Loucy (cell line): ENCODE results near the gene ABTB2.

Experiments
- CTCF ChIP-seq: fragments of 200-600 bp; sonication (generic); conservative IDR thresholded peaks from 2 replicates; pipeline ENCODE4 v1.5.1; 2014; ENCODE audit warnings: mild to moderate bottlenecking, antibody characterized with exemption, low read length
- EZH2phosphoT487 ChIP-seq: fragments of 200-600 bp; IDR thresholded peaks from 2 replicates; pipeline ENCODE4 v1.6.1; 2018; ENCODE audit warnings: antibody characterized with exemption, mild to moderate bottlenecking, moderate library complexity, borderline replicate concordance

GRCh38 chr11:34207487-34208180 lies 150.2 kb downstream of the ABTB2 start:
- TF ChIP-seq CTCF (no peak), EZH2phosphoT487 (no peak)
